ENCODE measurements around the gene SLC44A2.

SLC44A2 gene

DNA sequence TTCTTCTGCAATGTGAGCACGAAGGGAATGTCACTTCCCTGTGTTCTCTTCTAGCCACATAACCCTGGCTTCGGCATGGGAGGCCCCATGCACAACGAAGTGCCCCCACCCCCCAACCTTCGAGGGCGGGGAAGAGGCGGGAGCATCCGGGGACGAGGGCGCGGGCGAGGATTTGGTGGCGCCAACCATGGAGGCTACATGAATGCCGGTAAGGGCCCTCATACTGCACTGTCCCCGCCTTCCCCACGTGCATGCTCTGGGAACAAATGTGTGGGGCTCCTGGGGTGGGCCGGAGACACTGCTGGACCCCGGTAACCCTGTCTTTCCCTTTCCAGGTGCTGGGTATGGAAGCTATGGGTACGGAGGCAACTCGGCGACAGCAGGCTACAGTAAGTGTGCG is 58.2 kb downstream of the SLC44A2 start:
- no peak for DNase-seq

DNA sequence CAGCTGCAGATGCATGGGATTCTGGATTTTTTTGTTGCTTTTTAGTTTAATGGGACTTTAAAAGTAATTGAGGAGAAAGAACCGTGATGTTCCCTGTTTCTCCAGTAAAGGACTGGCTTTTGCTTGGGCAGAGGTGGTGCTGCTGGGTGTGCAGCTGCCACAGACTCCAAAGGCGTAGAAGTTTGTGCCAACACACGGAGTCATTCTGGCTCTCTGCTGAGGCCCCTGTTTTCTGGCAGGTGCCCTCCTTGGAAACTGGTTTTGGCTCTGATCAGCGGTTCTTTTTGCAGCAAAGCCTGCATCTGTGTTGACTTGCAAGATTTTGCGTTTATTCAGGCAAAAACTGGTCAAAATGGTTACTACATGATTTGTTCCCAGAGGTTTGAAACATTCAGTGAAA is 59.9 kb downstream of the SLC44A2 start:
- DNase-seq, result no peak

DNA sequence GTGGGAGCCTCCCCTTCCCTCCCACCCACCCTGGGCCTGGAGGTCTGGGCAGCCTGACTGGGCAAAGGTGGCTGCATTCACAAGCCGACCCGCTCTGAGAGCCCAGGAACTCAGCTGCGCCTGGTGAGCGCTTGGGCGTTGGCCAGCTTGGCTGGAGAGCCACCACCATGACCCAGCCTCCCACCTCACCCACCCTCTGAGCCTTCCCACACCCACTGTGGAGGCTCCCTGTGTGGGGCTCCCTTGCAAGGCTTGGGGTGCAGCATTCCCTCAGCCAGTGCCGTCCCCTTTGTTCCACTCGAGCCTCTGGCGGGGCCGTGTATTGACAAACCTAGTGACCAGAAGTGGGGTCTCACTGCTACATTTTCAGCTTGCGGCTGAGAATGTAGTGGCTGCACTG is 60.8 kb downstream of the SLC44A2 start:
- DNase-seq, result no peak

DNA sequence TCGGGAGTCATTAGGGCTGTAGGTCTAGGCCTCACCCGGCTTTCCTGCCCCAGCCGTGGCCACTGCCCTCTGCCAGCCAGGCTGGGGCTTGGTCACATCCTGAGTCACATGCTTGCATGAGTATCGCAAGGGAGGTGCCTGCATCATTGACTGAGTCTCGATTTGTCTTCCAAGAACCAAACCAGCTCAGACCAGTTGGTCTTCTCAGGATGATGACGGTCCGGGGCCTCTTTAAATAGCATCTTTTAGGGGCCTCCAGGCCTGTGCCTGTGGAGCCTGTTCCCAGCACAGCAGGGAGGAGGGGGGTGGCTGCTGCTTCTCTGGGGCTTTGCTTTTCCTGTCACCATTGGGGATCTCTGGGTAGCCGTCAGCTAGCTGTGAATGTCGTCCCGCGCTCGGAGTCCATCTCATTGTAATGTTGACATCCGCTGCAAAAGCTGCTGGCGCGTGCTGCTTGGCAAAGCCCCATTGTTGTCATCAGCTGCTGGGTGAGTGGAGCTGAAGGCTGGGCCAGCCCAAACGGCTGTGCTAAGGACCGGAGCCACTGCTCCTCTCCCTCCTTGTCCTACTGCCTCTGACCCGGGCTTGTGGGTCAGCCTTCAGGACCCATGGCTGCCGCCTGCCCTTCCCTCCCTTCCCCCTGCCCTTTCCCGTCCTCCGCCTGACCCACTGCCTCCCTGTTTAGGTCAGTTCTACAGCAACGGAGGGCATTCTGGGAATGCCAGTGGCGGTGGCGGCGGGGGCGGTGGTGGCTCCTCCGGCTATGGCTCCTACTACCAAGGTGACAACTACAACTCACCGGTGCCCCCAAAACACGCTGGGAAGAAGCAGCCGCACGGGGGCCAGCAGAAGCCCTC is 61.5 kb downstream of the SLC44A2 start:
- DNase-seq, result no peak

DNA sequence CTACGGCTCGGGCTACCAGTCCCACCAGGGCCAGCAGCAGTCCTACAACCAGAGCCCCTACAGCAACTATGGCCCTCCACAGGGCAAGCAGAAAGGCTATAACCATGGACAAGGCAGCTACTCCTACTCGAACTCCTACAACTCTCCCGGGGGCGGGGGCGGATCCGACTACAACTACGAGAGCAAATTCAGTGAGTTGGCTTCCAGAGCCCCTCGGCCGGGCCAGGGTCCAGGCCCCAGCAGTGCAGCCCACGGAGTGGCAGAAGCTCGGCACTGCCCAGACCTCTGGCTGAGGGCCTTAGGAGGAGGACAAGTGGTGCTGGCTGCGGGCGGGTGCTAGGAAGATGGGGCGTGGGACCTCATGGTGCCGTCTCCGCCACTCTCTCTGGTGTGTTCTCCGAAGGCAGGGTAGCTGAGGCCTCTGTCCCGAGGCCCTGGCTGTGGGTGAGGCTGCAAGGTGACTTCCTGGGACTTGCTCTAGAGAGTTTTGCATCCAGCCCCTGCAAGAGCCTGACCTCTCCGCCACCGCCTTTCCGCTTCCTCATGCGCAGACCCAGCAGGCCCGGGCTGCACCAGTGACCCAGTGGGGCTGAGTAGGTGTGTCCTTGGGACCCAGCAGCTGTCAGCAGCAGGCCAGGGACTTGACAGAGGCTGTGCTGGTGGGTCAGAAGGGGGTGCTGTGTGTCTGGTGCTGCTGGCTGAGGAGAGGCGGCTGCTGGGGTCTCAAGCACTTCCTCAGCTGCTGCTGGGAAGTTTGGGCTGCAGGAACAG is 62.4 kb downstream of the SLC44A2 start:
- no peak for DNase-seq

DNA sequence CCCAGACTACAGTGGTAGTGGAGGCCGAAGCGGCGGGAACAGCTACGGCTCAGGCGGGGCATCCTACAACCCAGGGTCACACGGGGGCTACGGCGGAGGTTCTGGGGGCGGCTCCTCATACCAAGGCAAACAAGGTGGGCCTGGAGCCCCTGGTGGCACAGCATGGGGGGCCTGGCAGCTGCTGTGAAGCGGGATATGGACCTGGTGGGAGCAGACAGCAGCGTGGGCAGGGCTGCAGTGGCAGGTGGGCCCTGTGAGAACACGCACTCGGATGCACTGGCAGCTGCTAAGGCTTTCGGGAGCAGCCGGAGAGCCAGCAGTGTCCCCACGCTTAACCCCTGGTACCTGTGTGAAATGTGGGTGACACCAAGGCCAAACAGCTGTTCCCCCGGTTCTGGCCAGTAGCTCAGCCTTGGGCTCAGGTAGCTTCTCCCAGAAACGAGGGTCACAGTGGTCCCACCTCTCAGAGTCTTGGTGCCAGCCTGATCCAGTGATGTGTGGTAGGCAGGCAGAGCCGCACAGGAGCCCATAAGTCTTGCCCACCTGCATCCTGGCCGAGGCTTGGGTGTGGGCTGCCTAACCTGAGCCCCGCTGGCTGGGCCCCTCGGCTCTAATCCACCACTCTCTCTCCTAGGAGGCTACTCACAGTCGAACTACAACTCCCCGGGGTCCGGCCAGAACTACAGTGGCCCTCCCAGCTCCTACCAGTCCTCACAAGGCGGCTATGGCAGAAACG is 63.4 kb downstream of the SLC44A2 start:
- no peak for DNase-seq

DNA sequence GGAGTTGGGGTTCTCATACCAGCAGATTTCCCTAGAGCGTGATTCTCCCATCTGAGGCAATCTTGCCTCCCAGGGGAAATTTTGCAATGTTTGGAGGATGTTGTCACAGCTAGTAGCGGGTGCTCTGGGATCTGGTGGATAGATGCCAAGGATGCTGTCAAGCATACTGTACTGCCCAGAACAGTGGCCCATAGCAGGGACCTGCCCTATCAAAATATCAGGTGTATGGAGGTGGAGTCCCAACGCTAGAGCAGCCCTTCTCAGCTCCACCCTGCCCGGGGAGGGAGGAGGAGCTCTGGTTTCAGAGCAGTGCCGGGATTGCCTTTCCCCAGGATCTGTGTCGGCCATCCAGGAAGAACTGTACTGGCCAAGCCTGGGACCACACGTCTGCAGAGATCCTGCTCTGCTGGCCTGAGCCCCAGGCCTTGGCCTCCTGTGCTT is 65.0 kb downstream of the SLC44A2 start:
- DNase-seq, result no peak

DNA sequence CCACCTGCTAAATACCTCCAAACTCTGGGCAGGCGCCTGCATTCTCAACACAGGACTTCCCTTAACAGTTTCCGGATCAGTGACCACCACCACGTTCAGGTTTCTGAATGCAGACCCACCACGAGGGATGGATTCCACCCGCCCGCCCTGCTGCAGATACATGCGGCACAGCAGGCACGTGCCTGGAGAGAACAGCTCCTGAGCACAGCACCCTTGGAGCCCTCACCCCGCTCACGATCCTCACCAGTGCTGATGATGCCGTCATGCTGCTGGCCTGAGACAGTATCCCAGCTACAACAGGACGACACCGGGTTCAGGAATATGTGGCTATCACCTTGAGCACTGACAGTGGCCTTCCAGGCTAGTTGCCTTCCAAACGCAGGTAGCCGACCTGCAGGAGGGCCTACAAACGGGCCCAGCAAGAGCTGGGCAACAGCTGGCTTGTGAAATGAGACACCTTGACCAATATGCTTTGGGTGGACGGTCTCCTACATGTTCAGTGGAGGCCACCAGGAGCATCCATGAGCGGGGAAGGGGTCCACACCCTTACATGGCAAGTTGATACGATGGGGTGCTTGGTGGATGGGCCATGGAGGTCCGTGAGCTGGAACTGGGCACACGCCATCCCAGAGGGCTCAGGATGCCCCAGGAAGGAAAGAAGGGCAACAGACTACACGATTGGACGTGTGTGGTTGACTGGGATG is 66.0 kb downstream of the SLC44A2 start:
- no peak for DNase-seq

DNA sequence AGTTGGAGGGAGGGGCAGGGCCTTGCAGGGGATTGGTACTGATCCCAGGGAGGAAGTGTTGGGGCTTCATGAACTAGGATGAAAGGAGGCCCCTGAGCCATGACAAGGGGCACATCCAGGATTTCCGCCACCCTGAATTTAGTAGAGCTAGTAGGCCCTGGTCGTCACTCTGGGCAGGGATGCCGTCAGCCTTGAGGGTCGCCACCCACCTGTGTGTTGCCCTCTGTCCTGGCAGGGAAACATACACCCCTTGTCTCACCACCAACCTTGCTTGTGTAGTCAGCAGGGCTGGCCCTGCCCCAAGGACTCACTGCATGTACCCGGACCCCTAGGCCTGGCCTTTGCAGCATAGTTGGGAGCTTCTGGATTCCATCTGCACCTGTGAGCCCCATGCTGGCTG is 66.5 kb downstream of the SLC44A2 start:
- DNase-seq, result no peak

DNA sequence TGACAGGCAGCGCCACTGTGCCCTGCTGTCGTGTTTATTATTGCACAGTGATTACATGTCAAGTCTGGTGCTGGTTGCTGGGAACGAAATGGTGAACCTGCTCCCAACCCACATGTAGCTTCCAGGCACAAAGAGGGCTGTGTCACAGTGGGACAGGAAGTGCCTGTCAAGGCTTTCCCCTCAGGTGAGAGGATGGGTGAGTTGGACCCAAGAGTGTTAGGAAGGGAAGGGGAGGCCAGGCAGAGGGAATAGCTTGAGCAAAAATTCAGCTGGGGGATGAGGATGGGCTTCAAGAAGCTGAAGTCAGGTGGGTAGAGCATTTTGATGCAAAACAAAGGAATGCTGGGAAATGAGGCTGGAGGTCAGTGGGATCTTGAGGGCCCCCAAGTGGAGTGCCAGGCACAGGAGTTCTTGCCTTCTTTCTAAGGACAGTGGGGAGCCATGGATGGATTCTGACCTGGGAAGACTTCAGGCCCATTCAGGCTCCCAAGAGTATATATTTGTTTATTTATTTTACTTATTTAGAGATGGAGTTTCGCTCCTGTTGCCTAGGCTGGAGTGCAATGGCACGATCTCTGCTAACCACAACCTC is 67.4 kb downstream of the SLC44A2 start:
- no peak for DNase-seq

Data from activated CD4-positive, alpha-beta T cell treated with anti-CD3 and anti-CD28 coated beads, Interleukin-2, Interleukin-6, amounts not matched to agents 100 ng/mL and 50 ng/mL, durations not matched to agents 16 hours and 8 hours (primary cell).